Upper lobe of right lung (tissue), 1 donor: ENCODE results near the gene GRAMD1A. TPM values are rescaled to one million over a fixed set of nuclear protein-coding genes. Genes with fewer than 3 reads are reported as not detected.

Source experiments
- ATAC-seq: fragments of 200-7000 bp; cut with Tn5 transposase; one replicate; pipeline ENCODE4 v1.9.1; 2020; ENCODE audit warnings: mild to moderate bottlenecking, moderate library complexity
- DNase-seq: peaks from one replicate; pipeline ENCODE4 v3.0.0-alpha.2; 2020
- H3K27ac ChIP-seq: fragments of 200-600 bp; one replicate; pipeline ENCODE4 v1.8.0; 2022
- H3K27me3 ChIP-seq: fragments of 200-600 bp; one replicate; pipeline ENCODE4 v1.8.0; 2022; ENCODE audit warnings: mild to moderate bottlenecking
- H3K36me3 ChIP-seq: fragments of 200-600 bp; one replicate; pipeline ENCODE4 v1.8.0; 2022
- H3K4me1 ChIP-seq: fragments of 200-600 bp; one replicate; pipeline ENCODE4 v1.8.0; 2022
- H3K4me3 ChIP-seq: fragments of 200-600 bp; one replicate; pipeline ENCODE4 v1.8.0; 2022; ENCODE audit warnings: mild to moderate bottlenecking
- H3K9me3 ChIP-seq: fragments of 200-600 bp; one replicate; pipeline ENCODE4 v1.8.0; 2022
- intact Hi-C: fragments of 100-400 bp; cut with DNase I; formaldehyde crosslinking; loops from one replicate; pipeline ENCODE4 v1.11.0; 2022
- total RNA-seq: library from RNA; stranded (reverse); fragmentation: NEBNext Ultra II Directional; extraction: Animal tissue kit (Norgen Biotek cat#: 25700); gene quantifications from one replicate; pipeline ENCODE4 v1.2.1, GENCODE V29; 2021
- TF ChIP-seq, protein P1 (sequence below): fragments of 200-600 bp; IDR thresholded peaks from one replicate; pipeline ENCODE4 v1.8.0; 2022; ENCODE audit warnings: antibody characterized with exemption
- donor health status: DM: no; HTN: yes; CAD: no; lungs with severe emphysema.

GRAMD1A gene
- total RNA-seq, 1 donor from 2014 or later: 107 TPM

- ATAC-seq: no peak
- H3K4me3 ChIP-seq: no peak overlapping the region
- no peak for DNase-seq
- peaks cover 20% of the 10 kb centered on the region for H3K4me1 ChIP-seq
- intact Hi-C loops: loop anchor here (5.0 kb wide), 1 partner anchor 38 kb away; no protein-coding TSS in a partner anchor
- H3K27me3 ChIP-seq: no peaks in the 10 kb centered on the region
- no peaks in the 10 kb centered on the region for H3K9me3 ChIP-seq
- TF ChIP-seq, protein P1, sequence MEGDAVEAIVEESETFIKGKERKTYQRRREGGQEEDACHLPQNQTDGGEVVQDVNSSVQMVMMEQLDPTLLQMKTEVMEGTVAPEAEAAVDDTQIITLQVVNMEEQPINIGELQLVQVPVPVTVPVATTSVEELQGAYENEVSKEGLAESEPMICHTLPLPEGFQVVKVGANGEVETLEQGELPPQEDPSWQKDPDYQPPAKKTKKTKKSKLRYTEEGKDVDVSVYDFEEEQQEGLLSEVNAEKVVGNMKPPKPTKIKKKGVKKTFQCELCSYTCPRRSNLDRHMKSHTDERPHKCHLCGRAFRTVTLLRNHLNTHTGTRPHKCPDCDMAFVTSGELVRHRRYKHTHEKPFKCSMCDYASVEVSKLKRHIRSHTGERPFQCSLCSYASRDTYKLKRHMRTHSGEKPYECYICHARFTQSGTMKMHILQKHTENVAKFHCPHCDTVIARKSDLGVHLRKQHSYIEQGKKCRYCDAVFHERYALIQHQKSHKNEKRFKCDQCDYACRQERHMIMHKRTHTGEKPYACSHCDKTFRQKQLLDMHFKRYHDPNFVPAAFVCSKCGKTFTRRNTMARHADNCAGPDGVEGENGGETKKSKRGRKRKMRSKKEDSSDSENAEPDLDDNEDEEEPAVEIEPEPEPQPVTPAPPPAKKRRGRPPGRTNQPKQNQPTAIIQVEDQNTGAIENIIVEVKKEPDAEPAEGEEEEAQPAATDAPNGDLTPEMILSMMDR: no peak
- H3K27ac ChIP-seq: no peak overlapping the region
- no peaks in the 10 kb centered on the region for H3K36me3 ChIP-seq
Observed at GRCh38 chr19:34974646-34975045, 25.5 kb upstream of the GRAMD1A start.

GRCh38 chr19:34975056-34975455, 25.1 kb upstream of the GRAMD1A start:
- intact Hi-C loops: no loop called here
- Histone ChIP-seq H3K27me3 (no peaks in the 10 kb centered on the region), H3K4me3 (no peak overlapping the region), H3K27ac (no peak overlapping the region), H3K36me3 (no peaks in the 10 kb centered on the region), H3K4me1 (peaks cover 20% of the 10 kb centered on the region), H3K9me3 (no peaks in the 10 kb centered on the region)
- TF ChIP-seq, protein P1: no peak
- DNase-seq: no peak
- no peak for ATAC-seq

DNA sequence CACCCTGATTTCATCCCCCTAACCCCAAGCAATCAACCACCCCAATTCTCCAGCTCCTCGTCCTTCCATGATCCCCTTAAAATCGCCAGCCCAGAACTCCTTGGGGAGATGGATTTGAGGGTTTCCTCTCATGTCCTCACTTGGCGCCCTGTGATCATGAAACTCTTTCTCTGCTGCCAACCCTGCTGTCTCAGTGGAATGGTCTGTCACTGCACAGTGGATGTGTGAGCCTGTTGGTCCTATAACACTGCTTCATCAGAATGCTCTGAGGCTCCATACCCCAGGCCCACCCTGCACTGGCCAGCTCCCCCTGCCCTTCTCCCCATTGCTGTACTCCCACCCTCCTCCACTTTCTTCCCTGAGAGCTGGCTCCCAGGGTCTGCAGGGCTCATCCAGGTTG, 23.5 kb upstream of the GRAMD1A start:
- no peak overlapping the region for H3K27ac ChIP-seq
- H3K27me3 ChIP-seq: no peaks in the 10 kb centered on the region
- no peak for DNase-seq
- no peak for ATAC-seq
- TF ChIP-seq, protein P1: no peak
- no peaks in the 10 kb centered on the region for H3K9me3 ChIP-seq
- intact Hi-C loops: no loop called here
- peaks cover 20% of the 10 kb centered on the region for H3K4me1 ChIP-seq
- no peak overlapping the region for H3K4me3 ChIP-seq
- H3K36me3 ChIP-seq: no peaks in the 10 kb centered on the region

DNA sequence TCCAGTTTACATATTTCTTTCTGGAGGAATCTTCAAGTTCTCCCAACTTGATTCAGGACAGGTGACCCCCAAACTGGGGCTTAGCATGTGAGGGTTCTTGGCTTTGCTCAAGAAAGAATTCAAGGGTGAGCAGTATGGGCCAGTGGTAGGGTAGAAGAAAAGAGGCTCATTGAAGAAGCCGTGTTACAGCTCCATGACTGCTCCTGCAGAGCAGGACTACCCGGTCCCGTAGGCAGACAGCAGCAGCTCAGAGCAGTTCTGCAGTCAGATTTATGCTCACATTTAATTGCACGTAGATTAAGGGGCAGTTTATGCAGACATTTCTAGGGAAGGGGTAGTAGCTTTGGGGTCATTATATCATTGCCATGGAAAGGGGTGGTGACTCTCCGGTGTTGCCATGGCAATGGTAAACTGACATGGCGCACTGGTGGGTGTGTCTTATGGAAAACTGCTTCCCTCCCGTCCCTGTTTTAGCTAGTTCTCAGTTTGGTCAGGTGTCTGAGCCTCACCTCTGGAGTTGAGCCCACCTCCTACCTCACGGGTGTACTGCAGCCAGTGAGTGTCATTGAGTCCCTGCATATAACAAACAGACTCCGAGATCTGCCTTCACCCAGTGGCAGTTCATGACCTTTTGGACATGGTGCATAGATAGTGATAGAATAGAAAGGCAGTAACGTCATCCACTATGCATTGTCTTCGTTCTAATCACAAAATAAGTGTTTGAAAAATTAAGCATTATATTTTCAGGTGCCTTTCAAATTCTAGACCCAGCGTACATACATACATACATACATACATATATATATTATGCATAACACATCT, 20.1 kb upstream of the GRAMD1A start:
- no peak for DNase-seq

DNA sequence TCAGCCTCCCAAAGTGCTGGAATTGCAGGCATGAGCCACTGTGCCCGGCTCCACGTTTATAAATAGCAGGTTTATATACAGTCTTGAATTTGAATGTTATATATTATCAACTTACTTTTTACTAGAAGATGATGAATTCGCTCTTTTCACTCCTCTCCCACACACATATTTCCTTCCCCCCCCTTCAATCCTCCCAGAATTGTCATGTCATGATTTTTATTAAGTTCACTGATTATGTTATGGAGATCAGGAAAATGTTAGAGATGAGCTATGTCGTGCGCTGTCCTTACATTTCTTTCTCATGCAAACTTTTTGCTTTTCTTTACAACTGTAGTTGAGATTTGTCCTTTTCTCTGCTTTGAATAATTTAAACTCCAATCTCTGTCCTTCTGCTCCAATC, 17.8 kb upstream of the GRAMD1A start:
- H3K4me3 ChIP-seq: no peak overlapping the region
- H3K27me3 ChIP-seq: no peaks in the 10 kb centered on the region
- peaks cover 10% of the 10 kb centered on the region for H3K4me1 ChIP-seq
- H3K9me3 ChIP-seq: no peaks in the 10 kb centered on the region
- TF ChIP-seq, protein P1: no peak
- no peaks in the 10 kb centered on the region for H3K36me3 ChIP-seq
- DNase-seq (no peak), ATAC-seq (no peak)
- intact Hi-C loops: no loop called here
- H3K27ac ChIP-seq: no peak overlapping the region

More for the DNA sequence above, 20.1 kb upstream of the GRAMD1A start:
- intact Hi-C loops: no loop called here
- H3K4me1 ChIP-seq: peaks cover 7% of the 10 kb centered on the region
- TF ChIP-seq, protein P1: no peak
- no peaks in the 10 kb centered on the region for H3K9me3 ChIP-seq
- no peak overlapping the region for H3K27ac ChIP-seq
- no peaks in the 10 kb centered on the region for H3K27me3 ChIP-seq
- no peak for ATAC-seq
- H3K36me3 ChIP-seq: no peaks in the 10 kb centered on the region
- H3K4me3 ChIP-seq: no peak overlapping the region
